Measurements from ENCODE around the gene PARP3.

- no peak for TF ChIP-seq ZBTB4 (CRISPR knock-in tag; IDR thresholded peaks at IDR 0.05)
- TF ChIP-seq, protein P1, sequence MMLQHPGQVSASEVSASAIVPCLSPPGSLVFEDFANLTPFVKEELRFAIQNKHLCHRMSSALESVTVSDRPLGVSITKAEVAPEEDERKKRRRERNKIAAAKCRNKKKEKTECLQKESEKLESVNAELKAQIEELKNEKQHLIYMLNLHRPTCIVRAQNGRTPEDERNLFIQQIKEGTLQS (IDR thresholded peaks at IDR 0.05; ENCODE audit: borderline replicate concordance, extremely low read depth, low read depth, low read length), result no peak
- TF ChIP-seq DPF2 (IDR thresholded peaks at IDR 0.05), result no peak
- TF ChIP-seq, protein P2, sequence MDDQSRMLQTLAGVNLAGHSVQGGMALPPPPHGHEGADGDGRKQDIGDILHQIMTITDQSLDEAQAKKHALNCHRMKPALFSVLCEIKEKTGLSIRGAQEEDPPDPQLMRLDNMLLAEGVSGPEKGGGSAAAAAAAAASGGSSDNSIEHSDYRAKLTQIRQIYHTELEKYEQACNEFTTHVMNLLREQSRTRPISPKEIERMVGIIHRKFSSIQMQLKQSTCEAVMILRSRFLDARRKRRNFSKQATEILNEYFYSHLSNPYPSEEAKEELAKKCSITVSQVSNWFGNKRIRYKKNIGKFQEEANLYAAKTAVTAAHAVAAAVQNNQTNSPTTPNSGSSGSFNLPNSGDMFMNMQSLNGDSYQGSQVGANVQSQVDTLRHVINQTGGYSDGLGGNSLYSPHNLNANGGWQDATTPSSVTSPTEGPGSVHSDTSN (IDR thresholded peaks at IDR 0.05; ENCODE audit: insufficient replicate concordance, low read depth, low read length), result no peak
Measured at GRCh38 chr3:51960386-51960785, 18.2 kb downstream of the PARP3 start.

Measured in GM12878 (cell line).